Measurements from ENCODE around the gene KEAP1. TPM values are rescaled to one million over a fixed set of nuclear protein-coding genes. Genes with fewer than 3 reads are reported as not detected.

The KEAP1 gene
- total and polyA plus RNA-seq, 4 experiments from 2014 or later = 35.7 to 60.1 (median 52.1) TPM

Small RNA genes lying within 50 kb of the gene (microRNA-seq; reads per million reads assigned to microRNA genes)
- gene MIR1238 (ENCODE audit: borderline microRNAs expressed, borderline number of aligned reads, borderline replicate concordance) = not detected

Other genes starting within 250 kb of the KEAP1 start
- 1 to 10 TPM; 7.5 to 8.2 TPM for gene ICAM1, start 232.2 kb downstream of the KEAP1 start, total RNA-seq
- 1 to 10 TPM; 2.5 to 8.1 TPM for gene ICAM1, start 232.2 kb downstream of the KEAP1 start, polyA plus RNA-seq
- 1 to 10 TPM in 1 of 2 experiments, under 1 TPM in 1; 0.70 to 1.3 TPM for gene ICAM4, start 216.4 kb downstream of the KEAP1 start, total RNA-seq
- 1 to 10 TPM in 1 of 2 donors, not detected in 1; 1.5 TPM for gene ICAM4, start 216.4 kb downstream of the KEAP1 start, polyA plus RNA-seq
- under 1 TPM in 1 of 2 experiments, not detected in 1; 0.36 TPM for gene ICAM5, start 213.4 kb downstream of the KEAP1 start, total RNA-seq
- gene ICAM5, start 213.4 kb downstream of the KEAP1 start, polyA plus RNA-seq = under 1 TPM in 1 of 2 donors, not detected in 1; 0.20 TPM
- gene ZGLP1, start 193.5 kb downstream of the KEAP1 start, total RNA-seq = 1 to 10 TPM; 7.1 to 7.7 TPM
- under 1 TPM in 1 of 2 donors, not detected in 1; 0.32 TPM for gene ZGLP1, start 193.5 kb downstream of the KEAP1 start, polyA plus RNA-seq
- gene FDX2, start 187.3 kb downstream of the KEAP1 start, total RNA-seq = 10 to 100 TPM; 10.7 to 11.3 TPM
- 10 to 100 TPM; 10.6 to 13.6 TPM for gene FDX2, start 187.3 kb downstream of the KEAP1 start, polyA plus RNA-seq
- gene RAVER1, start 169.8 kb downstream of the KEAP1 start, total RNA-seq = 10 to 100 TPM; 46.1 to 56.1 TPM
- 10 to 100 TPM in 1 of 2 donors, 1 to 10 TPM in 1; 6.8 to 28.4 TPM for gene RAVER1, start 169.8 kb downstream of the KEAP1 start, polyA plus RNA-seq
- gene ICAM3, start 163.7 kb downstream of the KEAP1 start, total RNA-seq = 100 to 1,000 TPM; 191 to 193 TPM
- 100 to 1,000 TPM; 240 to 287 TPM for gene ICAM3, start 163.7 kb downstream of the KEAP1 start, polyA plus RNA-seq
- gene TYK2, start 122.8 kb downstream of the KEAP1 start, total RNA-seq = 100 to 1,000 TPM; 297 to 314 TPM
- 10 to 100 TPM; 33.3 to 77.2 TPM for gene TYK2, start 122.8 kb downstream of the KEAP1 start, polyA plus RNA-seq
- gene CDC37, start 99.8 kb downstream of the KEAP1 start, total RNA-seq = 100 to 1,000 TPM; 180 to 185 TPM
- 10 to 100 TPM; 51.8 to 87.1 TPM for gene CDC37, start 99.8 kb downstream of the KEAP1 start, polyA plus RNA-seq
- gene PDE4A, start 82.8 kb downstream of the KEAP1 start, total RNA-seq = 1 to 10 TPM; 2.5 to 3.3 TPM
- gene PDE4A, start 82.8 kb downstream of the KEAP1 start, polyA plus RNA-seq = 1 to 10 TPM in 1 of 2 donors, under 1 TPM in 1; 0.81 to 5.6 TPM
- 1 to 10 TPM; 1.6 to 1.9 TPM for gene S1PR5, start 14.1 kb upstream of the KEAP1 start, total RNA-seq
- gene S1PR5, start 14.1 kb upstream of the KEAP1 start, polyA plus RNA-seq = 1 to 10 TPM; 1.3 to 3.1 TPM
- 10 to 100 TPM; 51.5 to 58.6 TPM for gene ATG4D, start 40.5 kb upstream of the KEAP1 start, total RNA-seq
- 10 to 100 TPM in 1 of 2 donors, 1 to 10 TPM in 1; 9.3 to 22.1 TPM for gene ATG4D, start 40.5 kb upstream of the KEAP1 start, polyA plus RNA-seq
- gene KRI1, start 62.7 kb upstream of the KEAP1 start, total RNA-seq = 10 to 100 TPM; 72.7 to 73.0 TPM
- gene KRI1, start 62.7 kb upstream of the KEAP1 start, polyA plus RNA-seq = 10 to 100 TPM in 1 of 2 donors, 1 to 10 TPM in 1; 3.2 to 36.3 TPM
- gene CDKN2D, start 65.6 kb upstream of the KEAP1 start, total RNA-seq = 10 to 100 TPM; 25.6 to 29.2 TPM
- 100 to 1,000 TPM; 130 to 159 TPM for gene CDKN2D, start 65.6 kb upstream of the KEAP1 start, polyA plus RNA-seq
- gene AP1M2, start 84.0 kb upstream of the KEAP1 start, total RNA-seq = not detected
- gene AP1M2, start 84.0 kb upstream of the KEAP1 start, polyA plus RNA-seq = not detected
- 100 to 1,000 TPM; 203 to 204 TPM for gene SLC44A2, start 122.2 kb upstream of the KEAP1 start, total RNA-seq
- 100 to 1,000 TPM; 195 to 284 TPM for gene SLC44A2, start 122.2 kb upstream of the KEAP1 start, polyA plus RNA-seq
- 100 to 1,000 TPM; 291 to 302 TPM for gene ILF3, start 151.0 kb upstream of the KEAP1 start, total RNA-seq
- gene ILF3, start 151.0 kb upstream of the KEAP1 start, polyA plus RNA-seq = 100 to 1,000 TPM in 1 of 2 donors, 10 to 100 TPM in 1; 36.2 to 103 TPM
- 10 to 100 TPM; 36.2 to 39.9 TPM for gene QTRT1, start 198.1 kb upstream of the KEAP1 start, total RNA-seq
- 10 to 100 TPM; 40.3 to 66.0 TPM for gene QTRT1, start 198.1 kb upstream of the KEAP1 start, polyA plus RNA-seq
- gene DNM2, start 214.7 kb upstream of the KEAP1 start, total RNA-seq = 100 to 1,000 TPM; 245 to 272 TPM
- gene DNM2, start 214.7 kb upstream of the KEAP1 start, polyA plus RNA-seq = 100 to 1,000 TPM in 1 of 2 donors, 10 to 100 TPM in 1; 46.3 to 103 TPM